NCI-H526 (cell line): ENCODE data around the gene WT1.
A peak's percentile ranks its signal among the peaks of the same experiment; 100 is the strongest.
"Not testable (repeated sequence)": the region's sequence is repeated elsewhere in the genome, so short reads cannot be mapped to it uniquely, and the experiment has no call there.

Experiments used
- DNase-seq, 2 experiments: peaks; one replicate each; lab custom pipeline; 2025; lab: John Stamatoyannopoulos, UW

The WT1 gene

DNA sequence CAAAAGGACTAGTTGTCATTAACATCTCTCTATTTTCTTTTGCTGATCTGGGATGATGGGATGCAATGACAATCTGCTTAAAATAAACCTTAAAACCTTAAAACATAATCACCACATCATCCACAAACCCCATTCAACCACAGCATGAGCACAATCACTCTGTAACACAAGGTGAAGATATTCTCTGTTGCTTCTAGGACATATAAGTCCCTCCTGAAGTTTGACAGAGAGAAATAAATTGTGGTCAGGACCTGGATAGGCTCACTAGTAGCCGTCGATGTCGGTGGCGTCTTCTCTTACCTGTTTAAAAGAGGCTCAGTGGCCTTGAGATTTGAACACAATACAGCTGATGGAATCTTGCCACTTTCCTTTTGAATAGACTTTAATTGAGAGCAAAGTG lies 47.9 kb downstream of the WT1 start:
- no peak for DNase-seq

DNA sequence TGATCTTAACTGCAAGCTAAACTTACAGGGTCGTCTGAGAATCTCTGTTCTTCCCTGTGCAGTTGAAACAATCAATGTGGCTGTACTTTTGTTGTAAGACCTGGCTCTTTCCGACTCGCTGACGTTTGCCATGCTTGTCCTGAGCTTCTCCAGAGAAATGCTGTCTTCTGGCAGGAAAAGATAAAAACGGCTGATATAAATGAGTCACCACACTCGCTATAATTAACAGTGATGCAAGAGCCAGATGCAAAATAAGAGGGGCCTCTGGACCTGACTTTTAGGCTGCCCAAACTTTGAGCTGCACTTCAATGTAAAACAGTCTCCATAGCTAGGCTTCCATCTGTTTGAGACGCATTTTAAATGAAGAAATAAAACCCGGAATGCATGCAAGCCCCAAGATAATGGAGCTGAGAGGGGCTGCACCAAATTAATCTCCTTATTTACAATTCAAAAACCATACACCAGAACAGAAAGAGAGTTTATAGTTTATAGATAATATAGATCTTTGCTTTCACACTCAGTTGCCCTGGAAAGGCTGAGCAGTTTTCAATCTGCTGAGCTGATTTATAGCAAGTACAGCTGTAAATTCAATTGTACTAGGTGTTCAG lies 48.5 kb downstream of the WT1 start:
- DNase-seq: no peak

- peak; percentile 14 to 76 for DNase-seq
Observed at GRCh38 chr11:32385998-32386397, 49.3 kb downstream of the WT1 start.

DNA sequence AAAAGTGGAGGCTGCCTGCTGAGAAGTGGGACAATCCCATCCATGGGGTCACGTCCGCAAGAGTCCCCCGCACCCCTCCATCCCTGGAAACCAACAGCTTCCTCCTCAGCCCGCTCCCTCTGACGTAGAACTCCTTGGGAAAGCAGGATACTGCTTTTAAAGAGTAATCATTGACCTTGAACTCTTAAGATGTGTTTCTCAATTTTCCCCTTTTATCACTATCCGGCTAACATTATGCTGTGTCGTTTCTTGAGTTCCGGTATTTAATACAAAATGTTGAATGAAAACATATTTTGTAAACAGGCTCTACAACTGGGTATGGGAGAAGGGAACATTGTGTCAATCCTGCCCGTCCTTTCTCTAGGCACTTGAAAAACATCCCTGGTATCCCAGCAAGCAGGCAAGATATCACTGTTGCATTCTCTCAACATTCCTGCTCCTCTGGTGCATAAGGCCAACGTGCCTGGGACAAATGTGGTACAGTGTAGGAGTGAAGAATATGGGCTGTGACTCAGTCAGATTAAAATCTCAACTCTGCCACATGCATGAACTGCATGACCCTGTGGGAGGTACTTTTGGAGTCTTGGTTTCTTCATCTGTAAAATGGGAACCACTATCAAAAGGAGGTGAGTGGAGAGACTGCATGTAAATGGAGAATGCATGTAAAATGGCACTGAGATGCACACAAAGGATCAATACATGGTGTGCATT lies 52.8 kb downstream of the WT1 start:
- no peak for DNase-seq

DNA sequence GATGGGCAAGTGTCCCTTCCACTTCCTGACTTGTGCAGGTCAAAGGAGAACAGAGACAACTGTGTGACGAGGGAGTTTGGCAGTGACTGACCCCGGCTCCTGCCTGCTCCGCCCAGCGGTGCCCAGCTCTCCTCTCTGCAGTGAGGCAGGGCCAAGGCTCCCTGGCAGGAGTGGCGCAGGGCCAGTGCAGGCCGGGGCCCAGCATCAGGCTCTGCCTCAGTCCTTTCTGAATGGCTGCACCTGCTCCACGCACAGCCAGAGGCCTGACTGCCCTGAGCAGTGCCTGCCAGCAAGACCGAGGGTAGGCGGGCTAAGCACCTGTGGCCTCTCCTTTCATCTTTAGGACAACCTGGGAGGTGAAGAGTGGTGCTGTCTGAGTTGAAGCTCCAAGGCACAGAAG lies 54.2 kb downstream of the WT1 start:
- no peak for DNase-seq

DNA sequence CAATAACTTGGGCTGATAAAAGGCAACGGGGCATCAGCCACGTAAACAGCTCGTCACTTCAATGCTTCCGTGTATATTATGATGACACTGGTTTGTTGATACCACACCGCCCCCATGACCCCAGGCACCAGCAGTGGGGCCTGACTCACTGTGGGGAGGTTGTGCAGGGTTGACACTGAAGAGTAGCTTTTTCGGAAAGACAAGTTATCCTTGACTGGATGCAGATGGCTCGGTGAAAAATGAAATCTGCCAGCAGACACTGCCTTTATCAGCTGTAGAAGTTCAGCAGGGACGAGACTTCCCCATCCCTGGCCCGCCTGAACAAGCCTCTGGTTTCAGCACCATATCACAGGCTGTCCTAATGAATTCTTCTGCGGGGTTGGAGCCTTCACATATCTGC lies 55.6 kb downstream of the WT1 start:
- no peak for DNase-seq

GRCh38 chr11:32375826-32376225 lies 59.5 kb downstream of the WT1 start:
- no peak for DNase-seq

DNA sequence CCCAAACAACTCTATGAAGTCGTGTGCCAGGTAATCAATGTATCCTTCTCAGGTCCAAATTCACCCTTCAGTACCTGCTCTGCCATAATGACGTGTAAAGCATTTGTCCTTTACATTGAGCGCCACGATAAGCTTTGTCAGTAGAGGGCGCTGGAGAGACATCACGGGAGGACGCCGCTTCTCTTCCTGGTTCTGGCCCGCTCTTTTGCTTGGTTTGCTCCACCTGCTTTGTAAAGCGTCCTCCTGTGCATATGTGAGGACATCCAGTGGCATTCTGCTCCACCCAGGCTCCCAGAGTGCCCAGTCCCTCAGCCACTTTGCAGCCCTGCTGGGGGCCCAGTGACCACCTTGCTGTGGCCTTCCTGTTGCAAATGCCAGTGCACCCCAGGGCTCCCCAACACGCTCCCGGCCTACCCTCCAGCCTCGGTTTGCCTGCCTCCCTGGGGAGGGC lies 61.1 kb downstream of the WT1 start:
- DNase-seq: peak; percentile 64 to 93

DNA sequence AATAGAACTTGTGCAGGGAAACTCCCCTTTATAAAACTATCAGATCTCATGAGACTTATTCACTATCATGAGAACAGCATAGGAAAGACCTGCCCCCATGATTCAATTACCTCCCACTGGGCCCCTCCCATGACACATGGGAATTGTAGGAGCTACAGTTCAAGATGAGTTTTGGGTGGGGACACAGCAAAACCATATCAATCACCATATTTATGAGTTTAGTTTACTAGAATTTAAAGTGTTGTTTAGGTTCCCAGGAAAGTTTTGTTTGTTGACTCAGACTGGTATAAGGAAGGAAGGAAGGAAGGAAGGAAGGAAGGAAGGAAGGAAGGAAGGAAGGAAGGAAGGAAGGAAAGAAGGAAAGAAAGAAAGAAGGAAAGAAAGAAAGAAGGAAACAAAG lies 65.4 kb downstream of the WT1 start:
- not testable (repeated sequence) for DNase-seq

DNA sequence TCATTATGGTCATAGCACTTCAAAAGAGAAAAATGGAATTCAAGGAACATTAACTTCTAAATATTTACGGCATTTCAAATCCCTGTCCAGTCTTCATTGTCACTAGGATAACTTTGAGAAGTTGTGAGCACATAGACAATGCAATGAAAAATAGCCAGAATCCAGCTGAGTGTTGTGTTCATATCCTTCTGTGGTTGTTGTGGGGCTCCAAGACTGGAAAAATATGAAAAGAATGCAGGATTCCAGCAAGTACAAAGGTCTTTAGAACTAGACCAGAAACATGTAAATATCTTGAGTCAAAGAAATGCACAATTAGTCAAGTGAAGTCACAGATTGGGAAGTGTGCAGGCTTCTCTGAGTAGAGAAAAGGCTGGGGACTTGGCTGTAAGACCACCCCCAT lies 68.7 kb downstream of the WT1 start:
- no peak for DNase-seq

DNA sequence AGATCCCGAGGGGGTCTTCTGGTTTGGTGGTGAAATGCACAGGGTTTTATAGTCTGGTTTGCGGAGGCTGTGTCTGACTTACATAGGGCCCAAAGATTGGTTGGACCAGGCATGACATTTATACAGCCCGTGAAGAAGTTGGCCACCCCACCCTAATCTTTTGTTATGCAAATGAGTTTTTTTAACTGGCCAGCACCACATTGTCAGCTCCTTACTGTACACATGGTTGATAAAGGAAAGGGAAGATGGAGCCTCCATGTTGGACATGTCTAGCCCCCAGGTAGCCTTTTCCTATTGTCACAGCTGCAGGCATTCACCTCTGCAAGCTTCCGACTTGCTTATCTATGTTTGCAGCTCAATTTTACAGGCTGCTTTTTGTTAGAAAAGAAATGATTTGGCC lies 70.1 kb downstream of the WT1 start:
- no peak for DNase-seq

DNA sequence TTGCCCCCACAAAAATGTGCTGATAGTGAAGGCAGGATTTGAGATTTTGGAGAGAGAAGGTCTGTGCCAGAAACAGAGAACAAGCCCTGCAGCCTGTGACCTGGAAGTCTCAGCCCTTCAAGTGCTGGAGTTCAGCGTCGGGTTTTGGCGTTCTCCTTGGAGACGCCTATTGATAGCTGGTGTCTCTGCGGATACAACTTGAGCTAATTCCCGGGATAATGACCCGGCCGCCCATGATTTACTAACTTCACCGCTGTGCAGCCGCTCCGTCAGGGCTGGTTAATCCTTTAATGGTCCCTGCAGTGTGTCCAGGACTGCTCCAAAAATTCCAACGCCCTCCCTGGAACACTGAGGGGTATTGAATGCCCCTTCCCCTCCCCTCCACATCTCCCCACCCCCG lies 76.6 kb downstream of the WT1 start:
- DNase-seq: no peak

- DNase-seq: no peak
Observed at GRCh38 chr11:32353884-32354283, 81.5 kb downstream of the WT1 start.

- no peak for DNase-seq
Observed at GRCh38 chr11:32348502-32348901, 86.8 kb downstream of the WT1 start.

- DNase-seq: no peak
Observed at GRCh38 chr11:32344946-32345345, 90.4 kb downstream of the WT1 start.

- DNase-seq: no peak
Observed at GRCh38 chr11:32343325-32344008, 91.9 kb downstream of the WT1 start.

GRCh38 chr11:32341620-32342613 lies 93.4 kb downstream of the WT1 start:
- DNase-seq: no peak

GRCh38 chr11:32340181-32340580 lies 95.2 kb downstream of the WT1 start:
- DNase-seq: no peak
